HG02870 (cell line): ENCODE data around the gene PGPEP1.
A peak's percentile ranks its signal among the peaks of the same experiment; 100 is the strongest.
"Not testable (repeated sequence)": the region's sequence is repeated elsewhere in the genome, so short reads cannot be mapped to it uniquely, and the experiment has no call there.

Source experiments
- ATAC-seq: cut with Tn5 transposase; IDR thresholded peaks from one replicate; pipeline ENCODE4 v1.9.1; 2021; ENCODE audit warnings: mild to moderate bottlenecking, moderate library complexity; ENCODE audit not compliant: unreplicated experiment

The PGPEP1 gene

DNA sequence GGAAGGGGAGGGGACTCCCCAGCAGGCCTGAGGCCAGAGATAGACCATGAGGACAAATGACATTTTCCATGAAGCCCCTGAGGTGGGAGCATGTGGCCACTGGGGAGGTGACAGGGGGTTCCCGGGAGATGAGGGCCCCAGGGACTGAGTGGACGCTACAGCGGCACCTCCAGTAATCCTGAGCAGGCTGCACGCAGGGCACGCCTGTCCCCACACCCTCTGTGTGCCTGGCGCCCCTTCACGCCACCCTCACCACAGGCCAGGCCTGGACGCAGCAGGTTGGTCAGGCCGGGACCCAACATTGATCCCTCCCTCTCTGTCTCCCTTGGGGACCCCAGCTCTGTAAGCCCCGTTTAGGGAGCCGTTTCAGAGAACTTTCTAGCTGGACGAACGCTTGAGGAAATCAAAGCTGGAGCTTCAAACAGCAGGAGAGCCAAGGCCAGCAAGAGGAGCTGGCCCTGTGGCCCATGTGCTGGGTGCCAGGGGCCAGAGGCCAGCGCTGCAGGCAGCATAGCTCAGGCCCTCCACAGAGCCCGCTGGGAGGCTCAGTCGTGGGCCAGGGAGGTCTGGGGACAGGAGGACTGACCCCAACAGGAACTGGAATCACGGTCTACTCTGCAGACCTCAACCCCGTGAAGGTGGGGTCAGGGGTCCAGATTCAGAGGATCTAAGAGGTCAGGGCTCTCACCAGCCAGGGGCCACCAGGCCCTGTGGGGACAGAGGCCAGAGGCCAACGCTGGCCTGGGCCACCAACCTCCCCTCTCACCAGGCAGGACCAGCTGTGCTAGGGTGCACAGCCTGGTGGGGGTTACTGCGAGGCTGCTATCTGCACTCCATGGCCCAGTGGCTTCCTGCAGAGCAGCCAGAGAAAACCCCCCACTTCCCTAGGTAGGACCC lies 32.1 kb upstream of the PGPEP1 start:
- no peak for ATAC-seq

DNA sequence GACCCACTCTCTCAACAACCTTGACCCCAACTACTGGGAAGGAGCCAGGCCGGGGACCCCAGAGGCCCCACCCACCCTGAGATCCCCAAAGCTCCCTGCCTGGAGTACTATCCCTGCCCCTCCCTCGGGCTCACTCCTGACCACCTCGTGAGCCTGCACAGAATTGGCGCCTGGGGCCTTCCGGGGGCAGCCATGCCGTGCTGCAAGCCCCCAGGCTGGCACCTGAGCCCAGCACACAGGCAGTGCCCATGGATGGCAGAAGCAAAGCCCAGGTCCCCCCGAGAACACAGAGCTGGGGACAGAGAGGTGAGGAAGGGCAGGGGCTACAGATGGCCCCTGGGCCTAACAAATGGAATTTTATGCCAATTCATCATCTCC lies 31.5 kb upstream of the PGPEP1 start:
- no peak for ATAC-seq

DNA sequence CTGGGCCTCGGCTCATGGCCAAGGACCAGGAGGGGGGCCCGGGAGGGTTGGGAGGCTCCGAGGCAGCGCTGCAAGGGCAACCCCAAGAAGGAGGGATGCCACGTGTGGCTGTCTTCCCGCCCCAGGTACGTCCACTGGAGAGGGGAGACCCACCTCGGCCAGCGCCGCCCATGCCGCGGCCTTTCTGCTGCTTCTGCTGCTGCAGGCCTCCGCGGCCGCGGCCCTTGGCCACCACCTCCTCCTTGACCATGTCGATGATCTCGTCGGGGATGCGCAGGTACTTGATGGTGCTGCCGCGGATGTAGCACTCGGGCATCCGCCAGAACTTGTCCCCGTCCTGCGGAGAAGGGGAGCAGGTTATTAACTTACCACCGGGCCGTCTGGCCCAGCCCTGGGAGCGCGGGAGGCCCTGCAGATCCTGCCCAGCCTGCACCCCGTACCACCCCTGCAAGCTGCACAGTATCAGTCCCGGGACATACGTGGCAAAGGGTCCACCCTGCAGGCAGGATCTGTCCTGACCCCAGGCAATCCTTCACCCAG lies 30.8 kb upstream of the PGPEP1 start:
- no peak for ATAC-seq

DNA sequence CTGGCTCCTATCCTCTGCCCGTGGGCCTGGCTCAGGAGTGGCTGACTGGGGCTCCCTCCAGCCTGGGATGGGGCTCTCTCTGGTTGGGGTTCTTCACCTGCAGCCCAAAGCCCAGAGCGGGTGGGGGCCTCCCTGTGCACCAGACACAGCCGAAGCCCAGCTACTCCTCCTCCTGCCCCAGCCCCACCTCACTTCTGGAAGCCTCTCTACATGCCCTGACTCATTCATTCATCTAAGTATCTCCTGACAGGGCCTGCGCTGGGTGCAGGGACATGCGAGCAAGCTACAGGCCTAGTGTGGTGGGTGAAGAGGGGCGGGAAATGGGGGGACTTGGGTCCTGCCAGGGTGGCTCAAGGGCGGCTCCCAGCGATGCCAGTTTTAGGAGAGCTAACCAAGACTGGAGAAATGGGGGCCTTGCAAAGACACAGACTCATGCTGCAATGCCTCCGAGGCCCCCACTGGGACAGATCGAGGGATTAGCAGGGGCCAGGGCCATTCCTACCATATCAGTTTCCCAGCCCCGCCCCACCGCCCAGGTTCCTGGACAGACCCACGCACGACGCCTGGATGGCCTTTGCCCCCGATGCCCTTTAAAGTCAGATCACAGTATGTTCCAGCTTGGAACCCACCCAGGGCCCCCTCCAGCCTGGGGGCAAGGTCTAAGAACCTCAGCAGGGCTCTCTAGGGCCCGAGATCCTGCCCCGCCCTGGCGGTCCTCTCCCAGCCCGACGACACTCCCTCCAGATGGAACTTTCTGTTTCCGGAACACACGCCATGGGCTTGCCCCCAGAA lies 30.1 kb upstream of the PGPEP1 start:
- no peak for ATAC-seq

GRCh38 chr19:18310966-18311365 lies 29.4 kb upstream of the PGPEP1 start:
- ATAC-seq = no peak

DNA sequence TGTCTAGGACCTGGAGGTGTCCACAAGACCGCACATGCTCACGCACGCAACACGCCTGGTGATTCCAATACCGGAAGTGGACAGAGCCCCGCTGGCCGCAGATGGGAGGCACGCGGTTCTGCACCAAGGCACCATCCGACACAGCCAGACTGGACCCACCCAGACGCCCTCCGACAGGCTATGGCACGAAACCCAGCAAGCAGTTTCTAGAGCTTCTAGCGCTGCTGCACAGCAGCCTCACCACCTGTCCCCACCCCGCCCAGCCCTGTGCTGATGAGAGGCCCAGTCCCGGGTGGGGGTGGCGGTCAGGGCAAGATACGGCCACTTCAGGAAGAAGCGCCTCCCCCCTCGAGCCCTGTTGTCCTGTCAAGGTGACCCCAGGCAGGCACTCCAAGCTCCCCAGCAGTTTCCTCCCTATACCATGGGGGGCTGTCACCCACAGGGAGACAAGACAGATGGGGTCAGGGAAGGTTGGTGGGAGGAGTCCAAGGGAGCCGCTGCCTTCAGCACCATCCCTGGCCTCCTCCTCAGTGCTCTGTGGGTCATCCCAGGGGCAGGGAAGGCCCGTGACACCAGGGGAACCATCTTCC lies 28.8 kb upstream of the PGPEP1 start:
- ATAC-seq = no peak

- no peak for ATAC-seq
Measured at GRCh38 chr19:18312092-18312534, 28.3 kb upstream of the PGPEP1 start.

DNA sequence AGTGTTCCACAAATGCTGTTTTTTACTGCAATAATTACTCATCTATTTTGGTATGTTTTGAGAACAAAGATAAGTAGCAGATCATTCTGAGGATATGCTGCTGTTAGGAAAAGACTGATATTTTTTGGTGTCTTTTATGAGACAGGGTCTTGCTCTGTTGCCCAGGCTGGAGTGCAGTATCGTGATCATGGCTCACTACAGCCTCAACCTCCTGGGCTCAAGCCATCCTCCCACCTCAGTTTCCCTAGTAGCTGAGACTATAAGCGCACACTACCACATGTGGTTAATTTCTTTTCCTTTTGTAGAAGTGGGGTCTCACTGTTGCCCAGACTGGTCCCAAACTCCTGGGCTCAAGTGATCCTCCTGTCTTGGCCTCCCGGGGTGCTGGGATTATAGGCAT lies 27.0 kb upstream of the PGPEP1 start:
- no peak for ATAC-seq

DNA sequence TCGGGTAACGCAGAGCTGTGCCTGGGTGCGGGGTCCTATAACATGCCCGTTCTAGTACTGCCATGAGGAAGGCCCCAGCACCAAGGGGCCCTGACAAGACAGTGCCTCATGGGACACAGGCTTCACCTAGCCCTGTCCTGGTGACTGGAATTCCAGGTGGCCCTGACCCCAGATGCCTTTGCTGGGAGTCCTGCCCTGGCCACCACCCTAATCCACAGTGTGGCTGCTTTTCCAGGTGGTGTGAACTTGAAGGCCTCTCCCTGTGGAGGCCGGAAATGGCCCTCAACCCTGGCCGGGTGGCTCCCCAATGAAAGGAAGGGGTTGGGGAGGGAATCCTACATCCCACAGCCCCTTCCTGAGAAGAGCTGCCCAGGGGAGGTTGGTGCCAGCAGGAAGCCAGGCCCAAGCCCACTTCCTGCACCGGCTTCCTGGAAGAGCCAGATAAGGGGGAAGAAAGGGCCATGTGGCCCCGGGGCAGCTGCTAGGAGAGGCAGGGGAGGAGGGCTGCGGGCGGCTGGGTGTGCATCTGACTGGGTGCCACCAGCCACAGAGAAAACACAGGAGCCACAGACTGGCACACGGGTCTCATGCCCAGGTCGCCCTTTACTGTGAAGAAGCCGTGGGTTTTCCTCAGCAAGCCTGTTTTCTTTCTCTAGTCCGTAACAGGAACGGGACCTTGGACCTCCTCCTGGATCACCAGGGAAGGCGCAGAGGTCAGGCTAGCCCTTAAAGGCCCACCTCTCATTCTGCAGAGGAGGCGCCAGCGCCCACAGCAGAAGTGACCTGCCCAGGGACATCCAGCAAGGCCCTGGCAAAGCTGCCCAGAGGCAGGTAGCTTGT lies 22.2 kb upstream of the PGPEP1 start:
- no peak for ATAC-seq

DNA sequence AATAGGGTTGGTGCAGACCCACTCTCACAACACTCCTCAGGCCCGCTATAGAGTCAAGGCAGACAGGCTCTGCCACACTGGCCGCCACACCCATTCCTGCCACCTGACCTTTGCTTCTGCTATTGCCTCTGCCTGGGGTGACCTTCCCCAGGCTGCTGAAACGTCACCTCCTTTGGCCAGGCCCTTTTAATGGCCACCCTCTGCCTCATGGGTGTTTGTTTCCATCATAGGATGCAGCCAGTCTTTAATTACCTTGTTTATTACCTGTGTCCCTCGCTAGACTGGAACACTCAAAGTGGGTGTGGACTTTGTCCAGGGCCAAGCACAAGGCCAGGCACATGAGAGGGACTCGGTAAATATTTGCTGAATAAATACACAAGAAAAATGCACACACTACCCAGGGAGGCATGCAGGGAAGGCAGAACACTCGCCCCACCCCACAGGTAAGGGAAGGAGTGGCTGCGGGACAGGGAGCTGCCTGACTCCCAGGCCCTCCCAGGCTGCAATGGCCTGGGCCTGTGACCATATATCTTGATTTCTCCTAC lies 20.7 kb upstream of the PGPEP1 start:
- ATAC-seq = no peak

DNA sequence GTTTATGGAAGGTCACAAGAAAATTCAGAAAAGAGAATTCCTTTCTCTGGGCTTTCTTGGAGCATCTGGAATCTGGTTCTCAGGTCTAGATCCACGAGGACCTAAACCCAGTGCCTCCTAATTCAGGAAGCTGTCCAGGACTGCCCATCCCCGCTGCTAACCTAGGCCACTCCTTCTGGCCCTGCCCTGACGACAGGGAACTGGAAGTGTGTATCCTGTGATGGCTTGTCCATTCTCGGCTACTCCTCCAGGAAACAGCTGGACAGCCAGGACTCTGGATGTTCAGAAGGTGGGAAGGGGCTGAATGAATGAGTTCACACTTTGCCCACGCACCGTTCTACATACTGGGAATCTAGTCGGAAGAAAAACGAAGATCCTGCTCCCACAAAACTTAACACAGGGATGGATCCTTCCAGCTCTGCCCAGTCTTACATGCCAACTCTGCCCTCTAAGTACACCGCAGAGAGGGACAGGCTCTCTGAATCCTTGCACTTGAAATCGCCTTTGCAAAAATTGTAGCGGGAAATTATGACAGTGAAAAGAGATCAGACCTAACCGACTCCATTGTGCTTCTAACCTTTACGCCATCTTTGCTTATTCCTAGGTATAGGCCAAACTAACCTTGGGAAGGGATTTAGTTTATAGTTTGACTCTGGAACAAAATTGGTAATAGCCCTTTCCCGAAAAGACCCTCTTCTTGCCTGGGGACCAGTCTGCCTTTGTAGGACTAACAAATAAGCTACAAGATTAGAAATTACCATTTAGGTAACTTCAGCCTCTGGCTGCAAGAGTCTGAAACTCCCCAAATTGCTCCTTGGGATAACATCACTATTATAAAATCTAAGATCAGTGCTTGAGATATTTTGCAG lies 19.3 kb upstream of the PGPEP1 start:
- ATAC-seq = no peak

DNA sequence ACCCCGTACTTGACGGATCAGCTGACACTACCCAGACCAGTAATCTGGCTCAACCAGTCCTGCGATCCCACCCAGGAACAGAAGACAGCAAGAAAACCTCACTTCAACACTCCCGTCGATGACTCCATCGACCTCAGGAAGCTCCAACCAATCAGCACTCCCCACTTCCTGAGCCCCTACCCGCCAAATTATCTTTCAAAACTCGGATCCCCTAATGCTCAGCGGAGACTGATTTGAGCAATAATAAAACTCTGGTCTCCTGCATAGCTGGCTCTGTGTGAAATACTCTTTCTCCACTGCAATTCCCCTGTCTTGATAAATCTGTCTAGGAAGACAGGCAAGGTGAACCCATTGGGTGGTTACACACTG lies 18.7 kb upstream of the PGPEP1 start:
- no peak for ATAC-seq

DNA sequence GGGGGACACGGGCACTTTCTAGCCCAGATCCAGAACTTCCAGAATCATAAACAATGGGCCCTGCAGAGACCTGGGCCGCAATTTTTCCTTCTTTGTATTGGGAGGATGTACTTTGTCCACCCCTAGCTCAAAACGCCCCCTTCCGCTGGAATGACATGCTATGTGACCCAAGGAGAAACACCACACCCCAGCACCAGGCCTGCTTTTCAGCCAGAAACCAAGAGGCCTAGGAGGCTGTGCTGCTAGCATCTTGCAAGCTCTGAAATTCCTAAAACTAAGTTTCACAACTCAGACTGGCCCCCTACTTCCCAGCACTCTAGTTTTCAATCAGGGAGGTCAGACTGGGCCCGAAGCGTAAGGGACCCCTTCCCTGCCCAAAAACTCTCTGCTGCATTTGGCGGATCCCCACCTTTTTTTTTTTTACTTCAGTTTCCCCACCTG lies 18.1 kb upstream of the PGPEP1 start:
- no peak for ATAC-seq

- peak; percentile 90 for ATAC-seq
Measured at GRCh38 chr19:18322759-18323460, 17.5 kb upstream of the PGPEP1 start, which contains the start of gene LSM4. Gene LSM4, minus strand, starts transcription at chr19:18323076. Its CDS starts 56 bp downstream, at chr19:18323020.

- not testable (repeated sequence) for ATAC-seq
Measured at GRCh38 chr19:18324373-18324731, 16.0 kb upstream of the PGPEP1 start.

- no peak for ATAC-seq
Measured at GRCh38 chr19:18326772-18327171, 13.6 kb upstream of the PGPEP1 start.

- peak; percentile 85 for ATAC-seq
Measured at GRCh38 chr19:18328340-18329034, 11.9 kb upstream of the PGPEP1 start.

DNA sequence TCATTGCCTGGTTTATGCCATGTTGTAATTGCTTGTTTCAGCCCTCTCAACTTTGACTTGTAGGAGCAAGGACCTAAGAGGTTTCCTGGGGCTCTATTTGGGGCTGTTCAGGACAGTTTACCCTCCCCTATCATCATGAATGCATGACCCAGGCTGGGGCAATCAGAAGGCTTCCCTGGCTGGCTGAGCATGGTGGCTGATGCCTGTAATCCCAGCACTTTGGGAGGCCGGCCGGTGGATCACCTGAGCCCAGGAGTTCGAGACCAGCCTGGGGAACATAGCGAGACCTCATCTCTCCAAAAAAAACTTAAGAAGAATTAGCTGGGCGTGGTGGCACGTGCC lies 11.4 kb upstream of the PGPEP1 start:
- no peak for ATAC-seq
